ENCODE measurements around the gene MESP2.

Gene MESP2

DNA sequence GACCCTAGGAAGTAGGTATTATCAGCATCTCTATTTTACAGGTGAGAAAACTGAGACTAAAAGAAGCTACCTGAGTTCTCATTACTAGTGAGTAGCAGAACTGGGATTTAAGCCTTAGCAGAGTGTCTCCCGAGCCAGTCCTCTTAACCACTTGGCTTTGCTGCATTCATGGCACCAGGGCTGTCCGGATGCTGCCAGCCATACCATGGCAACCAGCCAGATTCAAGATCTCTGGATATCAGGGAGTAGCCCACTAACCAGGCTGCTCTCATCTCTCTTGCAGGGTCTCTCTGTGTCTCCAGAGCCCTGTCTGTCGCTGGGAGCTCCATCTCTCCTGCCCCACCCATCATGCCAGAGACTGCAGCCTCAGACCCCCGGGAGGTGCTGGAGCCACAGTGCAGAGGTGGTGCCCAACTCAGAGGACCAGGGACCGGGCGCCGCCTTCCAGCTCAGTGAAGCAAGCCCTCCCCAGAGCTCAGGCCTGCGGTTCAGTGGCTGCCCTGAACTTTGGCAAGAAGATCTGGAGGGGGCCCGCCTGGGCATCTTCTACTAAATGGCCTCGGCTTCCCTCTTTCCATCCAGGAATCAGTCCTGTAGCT is 1.7 kb downstream of the MESP2 start:
- H4K20me1 ChIP-seq (ENCODE audit: insufficient read depth, low read length), result no peaks in the 10 kb centered on the region
- H3F3A ChIP-seq (ENCODE audit: insufficient read depth, low read length), result no peaks in the 10 kb centered on the region
- no peaks in the 10 kb centered on the region for H3K79me2 ChIP-seq (ENCODE audit: insufficient read depth, low read length)
- no peaks in the 10 kb centered on the region for H3K9me3 ChIP-seq (ENCODE audit: low read length)
- H3K27ac ChIP-seq (ENCODE audit: low read depth, low read length, poor library complexity, severe bottlenecking), result no peak overlapping the region
- no peaks in the 10 kb centered on the region for H3K36me3 ChIP-seq (ENCODE audit: insufficient read depth, low read length)
- H3K4me2 ChIP-seq (ENCODE audit: low read length), result no peak overlapping the region
- no peak overlapping the region for H3K4me3 ChIP-seq (ENCODE audit: low read depth, low read length, poor library complexity, severe bottlenecking)
- H3K27me3 ChIP-seq (ENCODE audit: insufficient read depth, low read length), result peaks cover 6% of the 10 kb centered on the region
- H2AFZ ChIP-seq (ENCODE audit: low read length), result no peak overlapping the region
- no peak overlapping the region for H3K9ac ChIP-seq (ENCODE audit: low read length)
- H3K9me2 ChIP-seq (ENCODE audit: low read depth, low read length), result no peaks in the 10 kb centered on the region
- TF ChIP-seq, protein P1, sequence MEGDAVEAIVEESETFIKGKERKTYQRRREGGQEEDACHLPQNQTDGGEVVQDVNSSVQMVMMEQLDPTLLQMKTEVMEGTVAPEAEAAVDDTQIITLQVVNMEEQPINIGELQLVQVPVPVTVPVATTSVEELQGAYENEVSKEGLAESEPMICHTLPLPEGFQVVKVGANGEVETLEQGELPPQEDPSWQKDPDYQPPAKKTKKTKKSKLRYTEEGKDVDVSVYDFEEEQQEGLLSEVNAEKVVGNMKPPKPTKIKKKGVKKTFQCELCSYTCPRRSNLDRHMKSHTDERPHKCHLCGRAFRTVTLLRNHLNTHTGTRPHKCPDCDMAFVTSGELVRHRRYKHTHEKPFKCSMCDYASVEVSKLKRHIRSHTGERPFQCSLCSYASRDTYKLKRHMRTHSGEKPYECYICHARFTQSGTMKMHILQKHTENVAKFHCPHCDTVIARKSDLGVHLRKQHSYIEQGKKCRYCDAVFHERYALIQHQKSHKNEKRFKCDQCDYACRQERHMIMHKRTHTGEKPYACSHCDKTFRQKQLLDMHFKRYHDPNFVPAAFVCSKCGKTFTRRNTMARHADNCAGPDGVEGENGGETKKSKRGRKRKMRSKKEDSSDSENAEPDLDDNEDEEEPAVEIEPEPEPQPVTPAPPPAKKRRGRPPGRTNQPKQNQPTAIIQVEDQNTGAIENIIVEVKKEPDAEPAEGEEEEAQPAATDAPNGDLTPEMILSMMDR (IDR thresholded peaks at IDR 0.05; ENCODE audit: low read length), result no peak
- TF ChIP-seq EZH2 (IDR thresholded peaks at IDR 0.05; ENCODE audit: borderline replicate concordance, low read length), result no peak
- no peaks in the 10 kb centered on the region for H3K4me1 ChIP-seq (ENCODE audit: insufficient read depth, low read length, severe bottlenecking)

DNA sequence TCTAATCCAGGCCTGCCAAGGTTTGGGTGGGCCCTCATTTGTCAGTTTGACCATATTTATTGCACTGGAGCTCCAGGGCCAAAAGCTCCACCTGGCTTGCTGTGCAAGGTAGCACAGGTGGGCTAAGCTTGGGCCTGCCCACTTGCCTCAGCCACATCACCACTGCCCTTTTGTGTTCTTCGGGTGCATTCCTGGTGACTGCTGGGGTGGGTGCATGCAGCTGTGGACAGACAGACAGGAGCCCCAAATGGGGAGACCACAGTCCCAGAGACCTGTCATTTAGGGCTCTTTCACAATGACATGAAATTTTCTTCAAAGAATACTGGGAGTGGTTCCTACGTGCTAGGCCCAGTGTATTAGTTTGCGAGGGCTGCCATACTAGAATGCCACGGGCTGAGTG is 2.7 kb downstream of the MESP2 start:
- H3F3A ChIP-seq (ENCODE audit: insufficient read depth, low read length), result no peaks in the 10 kb centered on the region
- TF ChIP-seq EZH2 (IDR thresholded peaks at IDR 0.05; ENCODE audit: borderline replicate concordance, low read length), result no peak
- TF ChIP-seq, protein P1 (IDR thresholded peaks at IDR 0.05; ENCODE audit: low read length), result no peak

DNA sequence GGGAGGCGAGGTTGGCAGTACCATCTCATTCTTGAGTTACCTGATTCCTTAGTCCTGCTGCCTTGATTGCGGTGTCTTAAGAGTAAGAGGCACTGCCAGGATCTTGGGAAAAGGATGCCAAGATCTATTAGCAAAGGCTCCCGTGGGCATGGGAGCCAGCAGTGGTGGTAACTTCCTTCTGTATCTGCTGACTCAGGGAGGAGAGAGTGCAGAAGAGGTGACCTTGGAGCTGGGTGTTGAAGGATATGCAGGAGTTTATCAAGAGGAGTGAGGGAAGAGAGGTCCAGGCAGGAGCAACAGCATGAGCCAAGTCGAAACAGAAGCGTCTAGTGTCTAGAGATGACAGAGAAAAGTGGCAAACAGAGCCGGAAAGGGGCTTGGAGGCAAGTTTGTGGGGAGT is 4.5 kb downstream of the MESP2 start:
- no peaks in the 10 kb centered on the region for H3K9me2 ChIP-seq (ENCODE audit: low read depth, low read length)
- no peaks in the 10 kb centered on the region for H3K79me2 ChIP-seq (ENCODE audit: insufficient read depth, low read length)
- no peak overlapping the region for H3K4me3 ChIP-seq (ENCODE audit: low read depth, low read length, poor library complexity, severe bottlenecking)
- no peak overlapping the region for H3K27ac ChIP-seq (ENCODE audit: low read depth, low read length, poor library complexity, severe bottlenecking)
- no peak overlapping the region for H3K4me2 ChIP-seq (ENCODE audit: low read length)
- TF ChIP-seq EZH2 (IDR thresholded peaks at IDR 0.05; ENCODE audit: borderline replicate concordance, low read length), result no peak
- TF ChIP-seq, protein P1 (IDR thresholded peaks at IDR 0.05; ENCODE audit: low read length), result no peak
- no peak overlapping the region for H3K9ac ChIP-seq (ENCODE audit: low read length)
- H2AFZ ChIP-seq (ENCODE audit: low read length), result no peak overlapping the region
- H3K4me1 ChIP-seq (ENCODE audit: insufficient read depth, low read length, severe bottlenecking), result no peaks in the 10 kb centered on the region
- peaks cover 6% of the 10 kb centered on the region for H3K27me3 ChIP-seq (ENCODE audit: insufficient read depth, low read length)
- H3F3A ChIP-seq (ENCODE audit: insufficient read depth, low read length), result no peaks in the 10 kb centered on the region
- no peaks in the 10 kb centered on the region for H3K9me3 ChIP-seq (ENCODE audit: low read length)
- H4K20me1 ChIP-seq (ENCODE audit: insufficient read depth, low read length), result no peaks in the 10 kb centered on the region
- no peaks in the 10 kb centered on the region for H3K36me3 ChIP-seq (ENCODE audit: insufficient read depth, low read length)

More for the DNA sequence above, 2.7 kb downstream of the MESP2 start:
- Histone ChIP-seq H3K36me3 (ENCODE audit: insufficient read depth, low read length) (no peaks in the 10 kb centered on the region), H3K9me2 (ENCODE audit: low read depth, low read length) (no peaks in the 10 kb centered on the region), H3K4me3 (ENCODE audit: low read depth, low read length, poor library complexity, severe bottlenecking) (no peak overlapping the region), H3K9me3 (ENCODE audit: low read length) (no peaks in the 10 kb centered on the region), H4K20me1 (ENCODE audit: insufficient read depth, low read length) (no peaks in the 10 kb centered on the region), H3K27me3 (ENCODE audit: insufficient read depth, low read length) (peaks cover 6% of the 10 kb centered on the region), H3K9ac (ENCODE audit: low read length) (no peak overlapping the region), H2AFZ (ENCODE audit: low read length) (no peak overlapping the region), H3K4me2 (ENCODE audit: low read length) (no peak overlapping the region), H3K4me1 (ENCODE audit: insufficient read depth, low read length, severe bottlenecking) (no peaks in the 10 kb centered on the region), H3K27ac (ENCODE audit: low read depth, low read length, poor library complexity, severe bottlenecking) (no peak overlapping the region), H3K79me2 (ENCODE audit: insufficient read depth, low read length) (no peaks in the 10 kb centered on the region)

Measured in OCI-LY1 (cell line).